Endothelial cell of umbilical vein (primary cell): ENCODE results near the gene ALOX15B. TPM values are rescaled to one million over a fixed set of nuclear protein-coding genes. Genes with fewer than 3 reads are reported as not detected.

ENCODE experiments used
- BruUV-seq: library from RNA; stranded (reverse); fragments of 400-500 nt; replicated peaks from 2 replicates; lab custom pipeline; 2021; lab: Mats Ljungman, UMichigan
- CTCF ChIA-PET: fragments of 300-600, 350-600 bp; sonication (Branson Sonifier 250); formaldehyde crosslinking; loops from one replicate; lab custom pipeline; 2021; ENCODE audit warnings: antibody characterized with exemption, inconsistent platforms; lab: Charles Lee
- POLR2A ChIA-PET: fragments of 300-600, 350-600 bp; sonication (Branson Sonifier 250); formaldehyde crosslinking; loops from one replicate; lab custom pipeline; 2021; ENCODE audit warnings: antibody characterized with exemption, inconsistent platforms; lab: Charles Lee
- DNase-seq: peaks from one replicate; pipeline ENCODE4 v3.0.0-alpha.2; 2011; ENCODE audit warnings: low read depth, low spot score
- FAIRE-seq: peaks from 2 replicates; lab custom pipeline; 2011; peaks lifted over from hg19 to GRCh38; lab: Jason Lieb, UNC
- H2AFZ ChIP-seq: 2 replicates; pipeline ENCODE4 v1.6.0; 2012; ENCODE audit warnings: low read depth, low read length, control low read depth, inconsistent platforms
- H3K27ac ChIP-seq: 2 replicates; pipeline ENCODE4 v1.5.1; 2011; ENCODE audit warnings: low read depth, mild to moderate bottlenecking, control low read depth, low read length, moderate library complexity; ENCODE audit not compliant: insufficient read depth
- H3K27me3 ChIP-seq, 2 experiments: 2 replicates each; pipeline versions ENCODE4 v1.6.0 to v1.6.1; 2011; ENCODE audit warnings: low read length in 2 of 2, mixed read lengths in 1 of 2; ENCODE audit not compliant: control insufficient read depth in 2 of 2, insufficient read depth in 2 of 2
- H3K36me3 ChIP-seq, 2 experiments: 2 replicates in 1 of 2; 3 replicates in 1 of 2; pipeline ENCODE4 v1.5.1; 2011; ENCODE audit warnings: low read length in 2 of 2, mild to moderate bottlenecking in 1 of 2, moderate library complexity in 1 of 2; ENCODE audit not compliant: control insufficient read depth in 2 of 2, insufficient read depth in 2 of 2; ENCODE audit errors: extremely low read depth in 1 of 2
- H3K4me1 ChIP-seq: 3 replicates; pipeline ENCODE4 v1.5.1; 2011; ENCODE audit warnings: mild to moderate bottlenecking, low read length; ENCODE audit not compliant: control insufficient read depth, insufficient read depth; ENCODE audit errors: extremely low read depth
- H3K4me2 ChIP-seq: 2 replicates; pipeline ENCODE4 v1.6.1; 2011; ENCODE audit warnings: low read length, control low read depth, mixed read lengths; ENCODE audit not compliant: insufficient read depth
- H3K4me3 ChIP-seq, 3 experiments: fragments of 200-600 bp in 1 of 3; sonication (generic), shearing (Covaris generic) in 1 of 3; replicated peaks in 1 of 3; 2 replicates each; pipeline ENCODE4 v1.5.1; 2011 to 2016; ENCODE audit warnings: control low read depth in 3 of 3, low read length in 3 of 3, mild to moderate bottlenecking in 2 of 3, inconsistent platforms in 1 of 3, low read depth in 1 of 3, moderate library complexity in 1 of 3; ENCODE audit not compliant: insufficient read depth in 1 of 3
- H3K79me2 ChIP-seq: 2 replicates; pipeline ENCODE4 v1.6.0; 2012; ENCODE audit warnings: low read length, inconsistent platforms; ENCODE audit not compliant: control insufficient read depth, insufficient read depth
- H3K9ac ChIP-seq: replicated peaks from 2 replicates; pipeline ENCODE3; 2011; ENCODE audit warnings: low read length, control low read depth; ENCODE audit not compliant: insufficient read depth; ENCODE audit errors: extremely low read depth
- H3K9me1 ChIP-seq: replicated peaks from 3 replicates; pipeline ENCODE4 v1.6.0; 2011; ENCODE audit warnings: mild to moderate bottlenecking, low read length; ENCODE audit not compliant: control insufficient read depth, insufficient read depth; ENCODE audit errors: extremely low read depth
- H3K9me3 ChIP-seq: replicated peaks from 2 replicates; pipeline ENCODE4 v1.5.1; 2012; ENCODE audit warnings: low read length, inconsistent platforms; ENCODE audit not compliant: control insufficient read depth, insufficient read depth
- H4K20me1 ChIP-seq: replicated peaks from 2 replicates; pipeline ENCODE3; 2011; ENCODE audit warnings: mild to moderate bottlenecking, low read length; ENCODE audit not compliant: control insufficient read depth, insufficient read depth; ENCODE audit errors: extremely low read depth
- CTCF ChIP-seq, 2 donors: IDR thresholded peaks; 1 replicate in 1 of 2; 2 replicates in 1 of 2; pipeline ENCODE4 v1.5.1; 2011; ENCODE audit warnings: low read length in 2 of 2, mild to moderate bottlenecking in 2 of 2, moderate library complexity in 2 of 2, control low read depth in 1 of 2, inconsistent platforms in 1 of 2, low read depth in 1 of 2; ENCODE audit not compliant: insufficient read depth in 1 of 2; ENCODE audit errors: extremely low read depth in 1 of 2
- EZH2 ChIP-seq: IDR thresholded peaks from 2 replicates; pipeline ENCODE4 v1.6.1; 2012; ENCODE audit warnings: borderline replicate concordance, low read depth, mild to moderate bottlenecking, moderate library complexity, low read length, inconsistent platforms; ENCODE audit not compliant: severe bottlenecking
- GATA2 ChIP-seq: IDR thresholded peaks from 2 replicates; pipeline ENCODE4 v1.7.0; 2011; ENCODE audit warnings: low read depth, mild to moderate bottlenecking, moderate library complexity, mixed read lengths, low read length; ENCODE audit not compliant: insufficient read length, insufficient read depth
- JUN ChIP-seq: IDR thresholded peaks from 2 replicates; pipeline ENCODE4 v1.6.1; 2011; ENCODE audit warnings: borderline replicate concordance, low read depth; ENCODE audit not compliant: insufficient read length, insufficient read depth
- MYC ChIP-seq: IDR thresholded peaks from one replicate; pipeline ENCODE4 v1.6.1; 2011; ENCODE audit warnings: mild to moderate bottlenecking, low read depth, low read length
- POLR2A ChIP-seq: IDR thresholded peaks from 2 replicates; pipeline ENCODE4 v1.6.1; 2012; ENCODE audit warnings: low read depth, mild to moderate bottlenecking, control low read depth, low read length
- POLR2AphosphoS5 ChIP-seq: IDR thresholded peaks from 2 replicates; pipeline ENCODE4 v1.6.1; 2012; ENCODE audit warnings: low read depth, mild to moderate bottlenecking, control low read depth, low read length, moderate library complexity; ENCODE audit not compliant: insufficient read depth
- dilution Hi-C: fragments of 300-500 bp; cut with MboI; formaldehyde crosslinking; loops from one replicate; pipeline ENCODE4 v1.15.0; 2019; ENCODE audit warnings: low sequenced_read_pairs; ENCODE audit not compliant: extremely low pct_ligation_motif_present
- intact Hi-C: fragments of 100-400 bp; cut with micrococcal nuclease; formaldehyde crosslinking; loops from one replicate; pipeline ENCODE4 v1.10.0; 2022
- polyA plus RNA-seq, 4 experiments: library from polyadenylated mRNA; depleted of rRNA in 3 of 4; stranded (reverse) in 3 of 4; unstranded in 1 of 4; fragments of >200 nt; gene quantifications; 2 replicates each; pipeline versions ENCODE4 v1.2.1 to v1.2.3, GENCODE V29; 2011 to 2012; ENCODE audit warnings: missing spikeins in 1 of 4
- total RNA-seq: library from RNA; stranded (reverse); gene quantifications from 2 replicates; pipeline ENCODE4 v1.2.3, GENCODE V29; 2021
- TF ChIP-seq, protein P1 (sequence below): IDR thresholded peaks from 2 replicates; pipeline ENCODE4 v1.6.1; 2011; ENCODE audit not compliant: insufficient read depth, insufficient read length

Gene ALOX15B
- total and polyA plus RNA-seq, 2 donors (not counting 3 experiments of a cell fraction or from before 2014, with no cell fraction given), result not detected

- dilution Hi-C loops (no loop called here), intact Hi-C loops (no loop called here)
- no peaks in the 10 kb centered on the region for H3K9me3 ChIP-seq
- ChIA-PET POLR2A (no interaction called here), CTCF (interaction anchor here (1.0 to 2.4 kb wide), 4 partner anchors 11 to 57 kb away, joined by 5 to 8 read pairs (median 6); no protein-coding TSS in a partner anchor)
- H3K36me3 ChIP-seq, result no peaks in the 10 kb centered on the region
- H3K4me2 ChIP-seq, result no peak overlapping the region
- no peak overlapping the region for H3K9ac ChIP-seq
- no peak for DNase-seq
- H3K27me3 ChIP-seq, result peaks cover 0 to 3% of the 10 kb centered on the region in 2 experiments
- H3K9me1 ChIP-seq, result no peaks in the 10 kb centered on the region
- H3K4me1 ChIP-seq, result no peaks in the 10 kb centered on the region
- no peak overlapping the region for H3K4me3 ChIP-seq
- no TSS peak for BruUV-seq
- TF ChIP-seq JUN, result no peak
- no peak for TF ChIP-seq CTCF (IDR thresholded peaks at IDR 0.05; ENCODE audit: extremely low read depth in 1 of 2, insufficient read depth in 1 of 2, low read depth in 1 of 2, low read length in 2 of 2)
- TF ChIP-seq MYC, result no peak
- TF ChIP-seq, protein P1, sequence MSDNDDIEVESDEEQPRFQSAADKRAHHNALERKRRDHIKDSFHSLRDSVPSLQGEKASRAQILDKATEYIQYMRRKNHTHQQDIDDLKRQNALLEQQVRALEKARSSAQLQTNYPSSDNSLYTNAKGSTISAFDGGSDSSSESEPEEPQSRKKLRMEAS, result no peak
- TF ChIP-seq GATA2, result no peak
- no peak for TF ChIP-seq POLR2AphosphoS5
- TF ChIP-seq POLR2A, result no peak
- TF ChIP-seq EZH2, result no peak
- H3K79me2 ChIP-seq, result no peaks in the 10 kb centered on the region
- no peak overlapping the region for H3K27ac ChIP-seq
- FAIRE-seq, result no peak
- no peak overlapping the region for H2AFZ ChIP-seq
- H4K20me1 ChIP-seq, result no peaks in the 10 kb centered on the region
These were observed 8.3 kb downstream of the ALOX15B start for GRCh38 chr17:8046929-8047768.
